ENCODE data around the gene SNX9.

Gene SNX9

DNA sequence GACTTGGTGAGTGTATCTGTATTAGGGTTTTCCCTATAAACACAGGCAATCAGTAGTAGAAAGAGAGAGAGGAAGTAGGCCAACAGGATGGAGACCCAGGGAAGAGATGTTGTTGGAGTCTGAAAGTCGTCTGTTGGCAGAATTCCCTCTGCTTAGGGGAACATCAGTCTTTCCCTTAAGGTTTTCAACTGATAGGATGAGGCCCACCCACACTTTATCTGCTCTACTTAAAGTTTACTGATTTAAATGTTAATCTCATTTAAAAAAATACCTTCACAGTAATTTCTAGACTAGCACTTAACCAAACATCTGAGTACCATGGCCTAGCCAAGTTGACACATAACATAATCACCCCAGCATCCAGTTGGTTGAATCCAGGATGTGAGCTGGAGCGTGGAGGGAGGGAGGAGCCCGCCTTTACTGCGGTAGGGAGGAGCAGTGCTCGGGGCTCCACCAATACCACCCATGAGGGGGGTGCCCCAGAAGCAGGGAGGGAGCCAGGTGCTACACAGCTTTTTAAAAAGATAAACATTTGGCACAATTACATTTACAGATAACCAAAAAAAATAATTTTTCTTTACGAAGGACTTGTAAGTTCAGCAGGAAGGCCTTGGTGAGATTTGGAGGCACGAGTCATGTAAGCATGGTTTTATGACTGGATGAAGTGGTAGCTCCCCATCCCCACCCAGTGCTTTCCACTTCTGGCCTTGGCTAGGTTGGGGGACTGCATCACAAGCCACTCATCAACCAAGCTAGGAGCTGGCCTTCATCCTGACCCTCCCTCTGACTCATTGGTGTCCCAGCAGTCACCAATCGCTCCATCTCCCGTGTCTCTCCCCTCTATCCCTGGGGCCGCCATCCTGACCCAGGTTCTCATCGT lies 18.4 kb upstream of the SNX9 start:
- no peak for DNase-seq

DNA sequence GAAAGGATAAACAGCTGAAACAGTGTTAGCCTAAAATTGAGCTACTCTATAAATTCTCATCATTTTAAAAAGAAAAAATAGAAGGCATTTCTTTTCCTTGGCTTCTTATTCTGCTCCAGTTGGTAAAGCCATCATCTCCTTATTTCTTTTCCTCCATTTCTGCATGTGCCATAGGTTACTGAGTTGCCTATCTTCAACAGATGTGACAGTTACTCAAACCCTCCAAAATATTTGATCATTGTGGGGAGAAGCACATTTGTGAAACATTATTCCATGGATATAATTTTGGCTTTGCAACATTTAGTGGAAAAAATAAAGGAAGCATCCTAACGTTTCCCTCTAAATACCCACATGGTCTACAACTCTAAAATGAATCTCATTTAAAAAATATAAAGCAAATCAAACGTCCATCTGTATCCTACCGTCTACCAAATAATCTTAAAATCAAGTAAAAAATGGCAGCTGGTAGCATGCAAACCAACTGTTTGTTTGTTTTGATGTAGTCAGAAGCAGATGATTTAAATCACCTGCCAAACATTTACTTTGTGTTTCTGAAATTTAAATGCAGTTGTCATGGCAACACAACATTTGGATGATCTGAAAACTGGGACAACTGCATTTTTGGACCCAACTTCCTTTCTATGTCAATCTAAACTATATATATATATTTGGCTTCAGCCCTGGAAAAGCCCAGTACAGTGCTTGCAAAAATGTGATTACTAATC lies 16.8 kb upstream of the SNX9 start:
- no peak for DNase-seq

DNA sequence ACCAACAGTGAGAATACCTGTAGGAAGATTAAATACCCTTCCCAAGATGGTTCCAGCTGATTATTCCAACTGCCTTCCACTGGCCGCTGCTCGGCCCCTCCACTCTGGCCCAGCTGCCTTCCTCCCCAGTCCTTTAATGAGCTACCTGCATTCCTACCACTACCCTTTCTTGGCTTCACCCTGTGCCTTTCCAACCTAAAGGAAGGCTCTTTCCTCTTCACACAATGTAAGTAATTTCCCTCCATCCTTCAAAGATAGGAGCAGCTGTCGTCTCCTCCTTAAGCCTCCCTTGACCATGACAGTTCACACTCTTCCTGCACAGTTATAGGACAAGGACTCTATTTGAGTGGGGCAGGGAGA lies 16.2 kb upstream of the SNX9 start:
- no peak for DNase-seq

DNA sequence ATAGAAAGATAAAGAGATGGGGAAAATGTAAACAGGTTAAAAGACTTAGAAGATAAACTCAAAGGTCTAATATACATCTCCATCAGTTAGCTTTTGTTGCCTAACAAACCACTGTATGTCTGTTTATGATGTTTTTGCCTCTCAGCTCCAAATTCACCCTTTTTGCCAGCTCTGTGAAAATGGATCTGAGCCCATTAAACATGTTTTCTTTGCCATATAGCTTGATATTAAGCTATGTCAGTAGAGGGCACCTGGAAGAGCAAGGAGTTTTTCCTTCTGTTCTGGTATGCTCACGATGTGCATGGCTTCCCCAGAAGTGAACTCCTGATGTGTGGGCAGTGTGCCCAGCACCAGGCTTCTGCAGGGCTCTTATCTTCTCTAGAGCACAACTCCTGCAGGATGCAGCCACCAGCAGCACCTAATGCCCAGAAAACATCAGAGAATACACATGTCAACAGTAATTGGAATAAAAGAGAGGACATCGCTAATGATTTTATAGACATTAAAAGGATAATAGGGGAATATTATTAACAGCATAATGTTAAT lies 14.6 kb upstream of the SNX9 start:
- no peak for DNase-seq

DNA sequence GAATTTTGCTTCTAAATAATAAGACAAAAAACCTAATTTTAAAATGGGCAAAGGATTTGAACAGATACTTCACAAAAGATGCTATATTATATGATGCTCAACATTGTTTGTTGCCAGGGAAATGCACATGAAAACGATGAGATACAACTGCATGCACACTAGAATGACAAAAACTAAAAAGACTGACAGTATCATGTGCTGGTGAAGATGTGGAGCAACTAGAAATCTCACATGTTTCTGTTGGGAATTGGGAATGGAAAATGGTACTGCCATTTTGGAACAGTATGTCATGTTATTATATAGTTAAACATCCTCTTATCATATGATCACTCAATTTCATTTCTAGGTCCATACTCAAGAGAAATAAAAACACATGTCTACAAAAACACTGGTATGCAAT lies 13.4 kb upstream of the SNX9 start:
- DNase-seq = no peak

DNA sequence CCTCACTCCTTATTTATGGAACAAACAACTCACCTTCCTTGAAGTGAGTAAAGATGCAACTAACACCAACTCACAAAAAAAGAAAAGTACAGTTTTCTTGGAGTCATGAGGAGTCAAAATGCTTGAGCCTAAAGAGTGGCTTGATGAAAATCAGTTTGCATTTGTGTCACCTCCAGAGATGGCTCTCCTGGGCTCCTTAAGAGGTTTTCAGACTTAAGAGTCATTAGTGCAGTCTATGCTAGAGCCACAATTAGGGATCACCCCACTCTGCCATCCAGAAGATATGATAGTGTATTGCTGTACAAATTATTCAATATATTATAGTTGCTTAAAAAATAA lies 11.9 kb upstream of the SNX9 start:
- no peak for DNase-seq

DNA sequence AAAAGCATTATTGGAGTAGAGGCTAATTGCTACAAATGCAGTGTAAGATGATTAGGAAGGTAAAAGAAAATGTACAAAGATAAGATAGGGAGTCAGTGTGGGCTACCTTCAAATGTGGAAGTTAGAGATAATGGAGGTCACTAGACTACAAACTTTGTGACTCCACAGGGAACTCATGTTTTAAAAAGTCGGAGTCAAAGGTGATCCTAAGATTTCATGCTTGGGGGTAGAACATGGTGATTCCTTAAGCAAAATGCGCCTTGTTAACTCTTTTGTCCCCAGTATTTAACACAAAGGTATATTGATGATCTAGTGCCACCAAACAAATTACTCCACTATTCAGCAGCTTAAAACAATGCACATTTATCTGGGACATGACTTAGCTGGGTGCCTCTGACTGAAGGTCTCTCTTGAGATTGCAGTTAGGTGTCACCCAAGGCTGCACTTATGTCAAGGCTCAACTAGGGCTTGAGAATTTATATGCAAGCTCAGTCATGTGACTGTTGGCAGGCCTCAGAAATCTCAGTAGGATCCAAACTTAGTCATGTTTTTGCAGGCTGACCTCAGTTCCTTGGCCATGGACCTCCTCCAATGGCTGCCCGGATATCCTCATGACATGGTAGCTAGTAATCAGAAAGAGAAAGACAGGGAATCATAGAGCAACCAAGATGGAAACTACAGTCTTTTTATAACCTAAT lies 11.4 kb upstream of the SNX9 start:
- DNase-seq = no peak

DNA sequence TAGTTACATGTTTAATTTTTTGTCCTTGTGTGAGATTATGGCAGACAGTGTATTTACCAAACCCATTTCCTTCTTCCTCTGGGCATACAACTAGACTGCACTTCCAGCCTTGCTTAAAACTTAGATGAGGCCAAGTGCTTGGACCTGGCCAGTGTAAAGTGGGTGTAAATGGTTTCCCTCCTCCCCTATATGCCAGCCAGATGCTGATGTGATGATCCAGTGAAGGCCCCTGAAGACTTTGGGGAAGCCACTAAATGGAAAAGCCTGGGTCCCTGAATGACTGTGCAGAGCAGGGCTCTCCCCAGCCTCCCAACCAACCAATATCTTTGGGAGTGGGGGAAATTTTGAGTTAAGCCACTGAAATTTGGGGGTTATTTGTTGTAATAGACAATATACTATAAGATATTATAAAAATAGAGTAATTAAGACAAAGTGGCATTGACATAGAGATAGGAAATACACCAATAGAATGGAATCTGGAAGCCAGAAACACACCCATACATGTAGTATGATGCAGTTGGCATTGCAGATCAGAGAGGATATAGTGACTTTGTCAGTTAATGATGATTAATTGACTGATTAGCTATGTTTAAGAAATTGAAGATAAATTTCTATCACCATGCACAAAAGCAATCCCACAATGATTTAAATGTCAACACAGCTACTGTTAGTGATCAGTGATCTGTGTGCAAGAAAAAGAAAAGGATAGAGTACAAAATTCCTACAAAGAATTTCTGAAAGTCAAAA lies 10.4 kb upstream of the SNX9 start:
- no peak for DNase-seq

DNA sequence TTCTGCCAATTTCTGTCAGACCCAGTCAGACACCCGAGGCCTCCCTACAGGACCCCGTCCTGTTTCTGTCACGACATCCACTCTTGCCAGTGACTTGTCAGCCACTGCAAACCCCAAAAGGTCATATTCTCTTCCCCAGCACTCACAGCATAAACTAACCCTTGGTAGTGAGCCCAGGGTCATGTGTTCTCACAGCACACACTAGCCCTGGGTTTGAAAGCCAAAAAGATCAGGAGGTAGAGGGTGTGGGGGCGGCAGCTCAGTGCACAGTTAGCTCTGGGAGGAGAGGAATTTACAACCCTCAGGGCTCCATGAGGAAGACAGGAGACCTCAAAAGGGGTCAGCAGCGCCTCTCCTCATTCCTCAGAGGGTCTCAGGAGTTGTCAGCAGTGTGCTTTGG lies 9.9 kb upstream of the SNX9 start:
- no peak for DNase-seq

DNA sequence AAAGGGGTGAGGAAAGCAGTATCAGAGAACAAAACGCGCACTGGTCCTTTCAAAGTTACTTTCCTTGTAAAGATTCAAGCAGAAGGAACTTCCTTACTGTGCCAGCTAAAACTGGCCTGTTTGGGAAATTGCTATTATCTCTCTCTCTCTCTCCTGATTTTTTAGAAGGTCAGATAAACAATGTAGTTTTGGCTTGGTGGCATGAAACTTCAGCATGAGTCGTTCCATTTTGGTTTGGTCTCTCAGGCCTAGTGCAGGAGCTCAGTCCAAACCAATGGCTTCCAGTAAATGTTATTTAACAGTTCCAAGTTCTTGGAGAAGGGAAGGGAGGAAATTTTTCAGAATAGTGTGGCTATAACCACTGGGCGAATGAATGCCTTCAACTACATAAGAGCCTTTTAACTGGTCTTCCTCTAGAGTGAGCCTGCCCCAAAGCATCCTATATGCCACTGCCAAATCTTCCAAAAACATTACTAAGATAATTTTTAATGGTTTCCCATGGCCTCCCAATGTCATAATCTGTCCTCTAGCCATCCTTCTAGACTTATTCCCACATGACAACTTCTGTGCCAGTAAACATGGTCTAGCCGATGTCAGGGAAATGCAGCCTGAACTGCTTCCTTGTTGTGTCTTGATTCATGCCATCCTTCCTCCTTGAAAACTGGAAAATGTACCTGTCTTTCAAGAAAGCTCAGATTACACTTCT lies 9.1 kb upstream of the SNX9 start:
- DNase-seq = no peak

DNA sequence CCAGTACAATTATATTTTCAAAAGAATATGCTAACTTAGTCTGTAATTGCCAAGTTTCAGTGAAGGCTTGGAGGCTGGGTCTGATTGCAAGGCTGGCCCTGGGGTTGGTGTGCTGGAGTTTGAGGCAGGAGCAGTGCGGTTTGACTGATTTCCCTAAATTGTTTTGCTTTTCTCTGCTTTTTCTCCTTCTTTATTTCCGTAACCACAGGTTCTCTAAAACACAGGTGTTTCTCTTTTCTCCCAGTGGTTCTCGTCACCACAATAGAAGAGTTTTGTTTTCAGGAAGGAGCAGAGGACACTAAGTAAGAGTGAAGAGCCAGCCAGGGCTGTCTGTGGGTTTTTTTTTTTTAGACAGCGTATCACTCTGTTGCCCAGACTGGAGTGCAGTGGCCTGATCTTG lies 8.2 kb upstream of the SNX9 start:
- no peak for DNase-seq

DNA sequence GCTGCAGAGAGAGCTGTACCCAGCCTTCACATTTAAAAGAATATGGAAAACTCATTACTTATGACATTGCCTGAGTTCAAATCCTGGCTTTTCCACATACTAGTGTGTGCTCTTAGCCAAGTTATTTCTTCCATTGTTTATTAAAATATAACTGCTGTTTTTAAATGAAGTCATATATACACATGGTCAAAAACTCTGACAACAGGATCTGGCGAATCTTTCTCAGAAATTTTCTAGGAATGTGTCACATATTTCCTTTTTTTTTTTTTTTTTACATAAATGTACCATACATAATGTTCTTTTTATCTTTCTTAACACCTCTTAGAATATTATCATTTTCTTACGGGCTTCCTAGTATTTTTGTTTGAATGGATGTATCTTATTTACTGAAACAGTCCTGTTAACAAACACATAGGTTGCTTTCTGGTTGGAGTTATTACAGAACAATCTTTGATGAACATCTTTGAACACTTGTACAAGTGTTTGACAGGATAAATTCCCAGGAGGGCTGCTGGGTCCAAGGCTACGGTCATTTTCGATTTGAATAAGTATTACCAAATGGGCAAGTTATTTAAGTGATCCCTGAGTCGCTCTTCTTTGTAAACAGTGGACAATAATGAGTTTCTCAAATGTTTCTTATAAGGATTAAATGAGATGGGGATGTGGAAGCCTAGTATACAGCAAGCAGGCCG lies 1.6 kb upstream of the SNX9 start:
- no peak for DNase-seq

DNA sequence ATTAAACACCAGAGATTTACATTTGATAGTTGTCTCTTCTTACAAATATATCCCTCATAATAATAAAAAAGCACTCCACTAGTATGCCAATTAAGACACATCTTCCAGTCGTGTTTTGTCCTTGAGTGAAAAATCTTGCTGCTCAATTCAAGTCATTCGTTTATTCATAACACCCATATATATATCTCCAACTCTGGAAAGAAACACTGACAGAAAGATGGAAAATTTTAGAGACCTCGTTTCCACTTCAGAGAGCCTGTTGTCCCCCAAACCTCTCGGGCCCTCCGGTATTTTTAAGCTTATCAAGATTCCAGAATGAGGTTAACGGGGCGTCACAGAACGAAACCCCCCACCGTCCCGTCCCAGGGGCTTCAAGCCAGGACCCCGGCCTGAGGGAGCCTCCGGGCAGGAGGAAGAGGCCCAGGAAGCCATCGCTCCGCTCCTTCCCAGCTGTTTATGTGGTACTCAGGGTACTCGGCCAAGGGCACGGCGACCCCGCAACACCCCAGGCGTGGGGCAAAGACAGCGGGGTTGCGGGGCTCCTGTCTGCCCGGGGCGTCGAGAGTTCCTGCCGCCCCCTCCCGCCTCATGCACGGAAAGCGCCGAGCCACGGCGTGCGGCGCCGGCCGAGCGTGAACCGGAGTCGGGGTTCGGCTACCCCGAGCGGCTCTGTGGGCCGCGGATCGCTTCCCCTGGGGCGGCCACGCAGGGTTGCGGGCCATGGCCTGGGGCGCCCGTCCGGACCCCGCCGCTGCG lies 623 bp upstream of the SNX9 start:
- DNase-seq = peak; percentile 83

DNA sequence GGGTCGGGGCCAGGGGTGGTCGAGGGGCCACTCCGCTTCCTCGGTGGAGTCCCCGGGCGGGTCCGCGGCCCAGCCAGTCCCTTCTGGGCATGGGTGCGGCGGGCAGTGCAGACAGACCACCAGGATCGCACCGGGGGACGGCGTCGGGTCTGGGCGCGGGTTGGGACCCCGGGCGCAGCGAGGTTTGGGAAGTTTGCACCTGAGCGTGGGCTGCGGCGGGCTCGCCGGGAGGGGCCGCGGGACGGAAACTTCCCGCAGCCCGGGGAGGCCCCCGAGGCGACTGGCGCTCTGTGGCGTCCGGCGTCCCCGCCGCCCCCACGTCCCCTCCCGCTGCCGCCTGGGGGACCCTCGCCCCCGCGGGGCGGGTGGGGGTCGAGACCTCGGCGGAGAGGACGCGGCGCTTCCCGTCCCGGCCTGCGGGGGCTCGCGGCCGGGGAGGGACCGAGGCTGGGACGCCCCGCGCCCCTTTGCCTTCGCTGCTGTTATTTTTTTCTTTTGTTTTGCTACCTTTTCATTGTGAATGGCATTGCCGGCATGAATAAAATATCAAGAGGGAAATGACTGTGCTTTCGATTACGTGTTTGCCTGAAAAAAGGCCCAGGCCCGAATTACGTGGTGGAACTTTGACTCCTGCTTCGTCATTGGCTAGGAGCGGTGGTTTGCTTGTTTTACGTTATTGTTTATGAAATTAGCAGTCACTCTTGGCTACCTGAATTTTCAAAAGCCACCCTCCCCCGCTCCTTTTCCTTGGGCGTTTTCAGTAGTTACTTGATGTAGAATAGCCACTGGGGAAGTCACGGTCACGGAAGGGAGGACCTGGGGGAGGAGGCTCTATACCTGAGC lies 703 bp downstream of the SNX9 start:
- DNase-seq = peak; percentile 68

DNA sequence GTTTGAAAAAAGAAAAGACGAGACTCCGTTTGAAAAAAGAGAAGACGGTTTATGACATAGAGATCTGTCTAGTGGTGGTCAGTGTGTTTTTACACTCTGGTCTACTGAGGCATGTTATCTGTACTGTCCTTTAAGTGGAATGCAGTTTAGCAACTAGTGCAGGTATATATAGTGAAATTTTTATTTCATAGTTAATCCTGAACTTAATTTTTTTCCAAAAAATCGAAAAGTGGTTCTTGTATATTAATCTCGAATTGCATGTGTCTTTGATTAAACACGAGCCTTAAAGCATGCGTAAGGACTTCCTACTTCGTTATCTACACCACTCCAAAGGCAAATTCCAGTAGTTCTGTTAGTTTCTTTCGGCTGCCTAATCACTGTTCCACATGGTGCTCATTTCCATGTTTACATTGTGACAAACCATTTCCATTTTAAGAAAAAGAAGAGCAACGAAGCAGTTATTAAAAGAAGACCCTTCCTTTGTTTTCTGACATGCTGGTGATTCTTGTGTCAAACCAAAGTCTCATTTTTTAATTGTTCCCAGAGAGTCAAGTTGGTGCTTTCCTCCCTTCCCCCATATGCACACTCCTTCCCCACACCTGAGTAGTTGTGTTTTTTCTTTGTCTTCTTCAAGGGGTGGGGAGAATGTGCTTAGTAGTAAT lies 2.3 kb downstream of the SNX9 start:
- no peak for DNase-seq

DNA sequence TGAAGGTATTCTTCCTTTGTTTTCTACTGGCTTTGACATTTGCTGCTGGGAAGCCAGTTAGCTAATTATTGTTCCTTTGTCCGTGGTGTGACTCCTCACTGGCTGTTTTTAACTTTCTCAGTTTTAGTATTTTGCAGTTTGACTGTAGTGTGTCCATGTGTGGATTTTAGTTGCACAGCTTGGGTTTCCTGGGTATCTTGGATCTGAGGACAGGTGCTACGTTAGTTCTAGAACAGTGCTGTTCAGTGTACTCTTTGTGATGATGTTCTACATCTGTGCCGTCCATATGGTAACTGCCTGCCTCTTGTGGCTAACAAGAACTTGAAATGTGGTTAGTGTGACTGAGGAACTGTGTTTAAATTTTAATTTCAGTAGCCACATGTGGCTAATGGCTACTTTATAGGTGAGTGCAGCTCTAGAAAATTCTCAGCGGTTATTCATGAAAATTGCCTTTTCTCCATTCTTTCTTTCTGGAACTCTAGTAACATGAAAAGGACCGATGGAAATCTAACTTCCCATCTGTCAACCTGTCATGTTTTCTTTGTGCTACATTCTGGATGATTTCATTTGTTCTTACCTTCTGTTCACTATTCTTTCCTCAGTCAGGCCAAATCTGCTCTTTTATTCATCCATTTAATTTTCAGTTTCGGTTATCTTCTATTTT lies 7.4 kb downstream of the SNX9 start:
- DNase-seq = no peak

DNA sequence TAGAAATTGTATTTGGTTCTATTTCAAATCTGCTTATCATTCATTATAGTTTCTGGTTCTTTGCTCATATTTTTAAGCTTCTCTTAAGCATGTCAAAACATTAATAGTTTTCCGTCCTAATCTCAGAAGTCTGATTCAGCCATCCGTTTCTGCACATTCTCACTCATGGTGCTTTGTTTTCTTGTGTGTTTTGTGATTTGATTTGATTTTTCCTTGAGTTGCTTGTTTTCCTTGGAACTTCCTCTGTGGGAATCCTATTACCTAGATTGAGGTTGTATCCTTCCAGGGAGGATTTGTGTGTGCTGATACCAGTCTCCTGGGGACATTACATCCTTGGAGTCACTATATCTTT lies 7.9 kb downstream of the SNX9 start:
- no peak for DNase-seq

DNA sequence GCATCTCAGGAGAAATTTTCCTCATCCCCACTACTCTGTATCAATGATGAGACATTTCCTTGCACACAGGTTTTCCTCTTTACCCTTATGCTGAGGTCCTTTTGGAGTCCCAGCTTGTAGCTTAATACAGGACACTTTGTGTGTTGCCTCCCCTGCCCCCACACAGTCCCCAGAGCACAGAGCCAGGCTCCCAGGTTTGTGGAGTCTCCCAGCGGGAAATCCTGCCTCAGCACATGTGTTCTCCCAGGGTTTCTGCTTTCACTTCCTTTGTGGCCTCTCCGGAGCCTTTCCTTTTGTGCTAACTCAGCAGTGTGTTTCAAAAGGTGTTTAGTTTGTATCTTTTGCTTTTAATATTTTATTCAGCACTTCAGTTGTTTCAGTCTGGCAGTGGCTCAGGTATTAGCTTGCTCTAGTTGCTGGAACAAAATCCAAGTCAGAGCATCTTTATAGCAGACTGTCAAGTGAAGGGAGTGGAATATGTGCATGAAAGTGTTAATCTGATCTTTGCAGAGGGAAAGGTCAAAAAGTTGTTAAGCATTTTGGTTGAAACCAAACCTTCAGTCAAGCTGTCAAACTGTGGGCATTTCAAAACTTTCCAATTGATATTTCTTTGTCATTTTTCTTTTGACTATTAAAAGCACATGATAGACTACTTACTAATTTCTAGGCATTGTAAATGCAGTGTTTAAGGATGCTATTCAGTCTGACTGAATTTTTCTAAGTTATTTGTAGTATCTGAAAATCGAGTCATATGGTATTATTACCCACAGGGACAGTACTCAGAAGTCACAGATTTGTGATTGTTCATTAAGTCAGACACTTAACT lies 8.6 kb downstream of the SNX9 start:
- DNase-seq = no peak

All from retina (tissue), 1 donor.